Suprapubic skin (tissue), 4 donors: ENCODE measurements around the gene ACKR1. TPM values are rescaled to one million over a fixed set of nuclear protein-coding genes. Genes with fewer than 3 reads are reported as not detected.

Experiments used
- DNase-seq, 2 donors: peaks; one replicate each; pipeline ENCODE4 v3.0.0-alpha.2; 2019; ENCODE audit warnings: low spot score in 2 of 2
- H3K27ac ChIP-seq: fragments of 200-600 bp; sonication (generic); one replicate; pipeline ENCODE4 v1.5.1; 2019
- H3K27me3 ChIP-seq: fragments of 200-600 bp; sonication (generic); one replicate; pipeline ENCODE4 v1.5.1; 2019
- H3K36me3 ChIP-seq: fragments of 200-600 bp; sonication (generic); one replicate; pipeline ENCODE4 v1.5.1; 2019
- H3K4me1 ChIP-seq: fragments of 200-600 bp; sonication (generic); one replicate; pipeline ENCODE4 v1.5.1; 2019
- H3K4me3 ChIP-seq: fragments of 200-600 bp; sonication (generic); one replicate; pipeline ENCODE4 v1.5.1; 2019; ENCODE audit warnings: mild to moderate bottlenecking
- H3K9me3 ChIP-seq: fragments of 200-600 bp; sonication (generic); one replicate; pipeline ENCODE4 v1.5.1; 2019
- CTCF ChIP-seq, 2 donors: fragments of 200-600 bp in 1 of 2; fragments of 450-650 bp in 1 of 2; sonication (generic) in 1 of 2; IDR thresholded peaks; one replicate each; pipeline ENCODE4 v1.5.1; 2016 to 2019; ENCODE audit warnings: antibody characterized with exemption in 2 of 2, mild to moderate bottlenecking in 1 of 2, moderate library complexity in 1 of 2
- EP300 ChIP-seq: sonication (generic); formaldehyde crosslinking; IDR thresholded peaks from one replicate; pipeline ENCODE4 v1.6.1; 2017; ENCODE audit warnings: antibody characterized with exemption
- POLR2A ChIP-seq, 2 donors: fragments of 450-650 bp; IDR thresholded peaks; one replicate each; pipeline ENCODE4 v1.6.1; 2017; ENCODE audit warnings: antibody characterized with exemption in 2 of 2, mild to moderate bottlenecking in 2 of 2, moderate library complexity in 2 of 2
- POLR2AphosphoS5 ChIP-seq, 3 donors: sonication (generic); formaldehyde crosslinking; IDR thresholded peaks; one replicate each; pipeline ENCODE4 v1.6.1; 2017; ENCODE audit warnings: antibody characterized with exemption in 3 of 3
- WGBS: methylation state at CpG from one replicate; pipeline ENCODE4 v1.1.5; 2018; 5-methylcytosine and 5-hydroxymethylcytosine counted together
- total RNA-seq, 4 donors: library from RNA; depleted of rRNA; stranded (reverse); fragments of >200 nt; gene quantifications; one replicate each; pipeline ENCODE4 v1.1.0, GENCODE V29; 2016

Gene ACKR1
- total RNA-seq, 4 donors from 2014 or later, result 34.7 to 117 (median 41.4) TPM

- no peak for DNase-seq
- Histone ChIP-seq H3K27ac (no peak overlapping the region), H3K4me1 (no peaks in the 10 kb centered on the region), H3K27me3 (peaks cover 4% of the 10 kb centered on the region), H3K4me3 (no peak overlapping the region), H3K36me3 (no peaks in the 10 kb centered on the region), H3K9me3 (no peaks in the 10 kb centered on the region)
- TF ChIP-seq EP300 (no peak), CTCF (IDR thresholded peaks at IDR 0.05) (no peak), POLR2A (IDR thresholded peaks at IDR 0.05) (no peak), POLR2AphosphoS5 (IDR thresholded peaks at IDR 0.05) (no peak)
- WGBS, result 54% methylated on average over 2 of the region's 2 CpGs
These were observed 23.9 kb downstream of the ACKR1 start for GRCh38 chr1:159228554-159228953.

GRCh38 chr1:159229260-159229885, 24.7 kb downstream of the ACKR1 start:
- DNase-seq, result no peak
- Histone ChIP-seq H3K27ac (no peak overlapping the region), H3K36me3 (no peaks in the 10 kb centered on the region), H3K9me3 (no peaks in the 10 kb centered on the region), H3K27me3 (peaks cover 4% of the 10 kb centered on the region), H3K4me1 (no peaks in the 10 kb centered on the region), H3K4me3 (no peak overlapping the region)
- TF ChIP-seq CTCF (IDR thresholded peaks at IDR 0.05) (no peak), EP300 (no peak), POLR2AphosphoS5 (IDR thresholded peaks at IDR 0.05) (no peak), POLR2A (IDR thresholded peaks at IDR 0.05) (no peak)
- WGBS, result 66% methylated on average over 8 of the region's 8 CpGs

GRCh38 chr1:159229896-159230295, 25.2 kb downstream of the ACKR1 start:
- H3K4me3 ChIP-seq, result no peak overlapping the region
- no peak overlapping the region for H3K27ac ChIP-seq
- no peaks in the 10 kb centered on the region for H3K9me3 ChIP-seq
- no peaks in the 10 kb centered on the region for H3K36me3 ChIP-seq
- TF ChIP-seq CTCF (IDR thresholded peaks at IDR 0.05) (no peak), EP300 (no peak), POLR2AphosphoS5 (IDR thresholded peaks at IDR 0.05) (no peak), POLR2A (IDR thresholded peaks at IDR 0.05) (no peak)
- peaks cover 4% of the 10 kb centered on the region for H3K27me3 ChIP-seq
- DNase-seq, result no peak
- 13% methylated on average over 1 of the region's 1 CpG for WGBS
- H3K4me1 ChIP-seq, result no peaks in the 10 kb centered on the region

GRCh38 chr1:159239551-159240220, 35.0 kb downstream of the ACKR1 start:
- Histone ChIP-seq H3K36me3 (no peaks in the 10 kb centered on the region), H3K4me3 (no peak overlapping the region), H3K9me3 (no peaks in the 10 kb centered on the region), H3K27me3 (no peaks in the 10 kb centered on the region), H3K4me1 (no peaks in the 10 kb centered on the region), H3K27ac (no peak overlapping the region)
- no peak for DNase-seq
- TF ChIP-seq POLR2A (IDR thresholded peaks at IDR 0.05), result no peak
- TF ChIP-seq CTCF (IDR thresholded peaks at IDR 0.05), result no peak
- TF ChIP-seq EP300, result no peak
- no peak for TF ChIP-seq POLR2AphosphoS5 (IDR thresholded peaks at IDR 0.05)
- WGBS, result 62% methylated on average over 4 of the region's 4 CpGs

GRCh38 chr1:159247266-159247665, 42.6 kb downstream of the ACKR1 start:
- H3K9me3 ChIP-seq, result no peaks in the 10 kb centered on the region
- H3K36me3 ChIP-seq, result no peaks in the 10 kb centered on the region
- H3K27me3 ChIP-seq, result no peaks in the 10 kb centered on the region
- no peak overlapping the region for H3K27ac ChIP-seq
- TF ChIP-seq CTCF (IDR thresholded peaks at IDR 0.05) (no peak), POLR2A (IDR thresholded peaks at IDR 0.05) (no peak), POLR2AphosphoS5 (IDR thresholded peaks at IDR 0.05) (no peak), EP300 (no peak)
- no peak overlapping the region for H3K4me3 ChIP-seq
- DNase-seq, result no peak
- 100% methylated on average over 3 of the region's 3 CpGs for WGBS
- H3K4me1 ChIP-seq, result no peaks in the 10 kb centered on the region
